GM21390 (cell line): ENCODE measurements around the gene B3GAT2.
A peak's percentile ranks its signal among the peaks of the same experiment; 100 is the strongest.

Experiments
- ATAC-seq: cut with Tn5 transposase; IDR thresholded peaks from one replicate; pipeline ENCODE4 v1.9.1; 2021; ENCODE audit not compliant: unreplicated experiment

The B3GAT2 gene

DNA sequence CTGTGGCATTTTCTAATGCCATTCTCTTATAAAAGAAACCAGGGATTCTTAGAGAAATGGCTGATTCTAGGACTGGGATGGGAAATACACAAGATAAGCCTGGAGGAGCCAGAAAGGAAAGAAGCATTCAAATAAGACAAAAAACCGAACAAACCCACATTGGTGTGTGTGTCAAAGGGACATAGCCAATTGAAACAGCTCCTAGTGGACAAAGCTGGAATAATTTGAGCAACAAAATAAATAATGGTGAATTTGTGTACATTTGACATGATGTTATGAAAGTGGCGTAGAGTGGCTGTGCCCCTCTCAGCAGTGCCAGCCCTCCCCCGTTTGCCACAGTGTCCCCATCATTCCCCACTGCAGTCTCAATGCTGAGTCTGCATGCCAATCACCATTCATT lies 55.5 kb downstream of the B3GAT2 start:
- ATAC-seq: no peak

GRCh38 chr6:70900047-70900446 lies 56.8 kb downstream of the B3GAT2 start:
- no peak for ATAC-seq

DNA sequence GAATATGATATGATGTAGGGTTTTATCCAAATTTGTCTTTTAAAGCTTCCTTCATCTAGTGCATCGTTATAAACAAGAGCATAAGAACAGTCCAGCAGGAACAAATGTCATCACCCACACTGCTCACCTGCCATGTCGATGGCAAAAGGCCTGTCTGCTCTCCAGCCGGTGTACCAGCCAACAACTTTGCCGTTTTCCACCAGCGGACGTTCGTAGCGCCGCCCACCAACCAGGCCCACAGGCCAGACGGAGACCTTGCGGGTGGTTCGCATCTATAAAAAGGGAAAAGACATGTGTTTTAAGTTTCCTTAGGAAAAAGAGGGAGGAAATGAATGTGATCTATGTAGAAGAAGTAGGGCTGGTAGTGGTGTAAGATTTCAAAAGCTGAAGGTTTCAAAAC lies 62.9 kb downstream of the B3GAT2 start:
- no peak for ATAC-seq

DNA sequence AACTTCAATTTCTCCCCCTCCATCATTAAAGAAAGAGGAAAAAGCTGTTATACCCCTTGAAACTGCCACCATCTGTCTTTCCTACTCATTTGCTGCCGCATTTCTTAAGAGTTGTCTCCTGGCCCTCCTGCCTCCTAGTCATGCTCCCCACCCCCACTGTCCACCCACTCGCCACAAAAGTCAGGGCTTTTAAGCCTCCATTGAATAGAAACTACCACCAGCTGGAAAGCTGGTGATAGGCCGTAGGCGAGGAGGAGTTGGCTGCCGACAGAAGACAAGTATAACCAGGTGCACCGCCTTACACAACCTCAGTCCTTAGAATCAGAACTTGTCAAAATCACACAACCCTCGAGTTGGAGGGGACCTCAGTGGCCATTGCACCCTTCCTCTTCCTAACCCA lies 67.6 kb downstream of the B3GAT2 start:
- ATAC-seq: no peak

DNA sequence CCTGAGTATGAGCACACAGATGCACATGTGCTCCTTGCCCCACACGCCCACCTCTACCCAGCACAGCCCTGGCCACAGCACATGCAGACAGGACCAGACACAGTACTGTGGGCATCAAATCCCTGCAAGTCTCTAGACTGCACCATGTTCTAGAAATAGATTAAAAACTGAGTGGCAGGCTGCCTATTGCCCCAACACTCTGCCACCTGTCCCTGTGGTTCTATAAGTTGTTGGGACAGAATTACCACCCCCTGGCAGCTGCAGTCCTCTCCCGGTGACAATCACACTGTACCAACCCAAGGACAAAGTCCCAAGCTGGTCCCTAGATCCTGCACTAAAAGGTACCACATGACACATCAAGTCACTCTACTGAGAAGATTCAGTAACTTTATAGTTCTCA lies 70.2 kb downstream of the B3GAT2 start:
- no peak for ATAC-seq

- no peak for ATAC-seq
Observed at GRCh38 chr6:70886071-70886470, 70.8 kb downstream of the B3GAT2 start.

- ATAC-seq: peak; percentile 81
Observed at GRCh38 chr6:70884074-70884983, 72.5 kb downstream of the B3GAT2 start.

- no peak for ATAC-seq
Observed at GRCh38 chr6:70879496-70879895, 77.4 kb downstream of the B3GAT2 start.

- ATAC-seq: no peak
Observed at GRCh38 chr6:70874181-70874913, 82.5 kb downstream of the B3GAT2 start.

GRCh38 chr6:70872469-70872868 lies 84.4 kb downstream of the B3GAT2 start:
- no peak for ATAC-seq

- no peak for ATAC-seq
Observed at GRCh38 chr6:70864401-70864800, 92.5 kb downstream of the B3GAT2 start.

DNA sequence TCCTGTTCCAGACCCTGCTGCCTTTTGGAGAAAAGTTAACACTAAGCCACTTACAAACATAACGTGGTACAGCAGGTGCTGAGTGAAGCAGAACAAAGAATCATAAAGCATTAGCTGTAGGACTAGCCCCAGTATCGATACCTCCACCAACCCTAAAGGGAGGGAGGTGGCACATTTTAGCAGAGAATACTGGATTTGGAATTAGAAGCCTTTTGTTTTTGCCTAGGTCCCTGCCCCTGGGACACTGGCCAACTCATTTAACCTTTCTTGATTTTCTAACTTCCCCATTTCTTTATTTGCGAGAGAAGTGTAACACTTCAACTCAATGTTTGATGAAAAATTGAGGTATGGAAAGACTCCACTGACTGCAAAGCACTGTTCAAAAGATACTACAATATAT lies 93.5 kb downstream of the B3GAT2 start:
- ATAC-seq: no peak

GRCh38 chr6:70860920-70861319 lies 95.9 kb downstream of the B3GAT2 start:
- ATAC-seq: no peak

- no peak for ATAC-seq
Observed at GRCh38 chr6:70860045-70860444, 96.8 kb downstream of the B3GAT2 start.

- peak; percentile 100 for ATAC-seq
Observed at GRCh38 chr6:70857387-70858077, 99.3 kb downstream of the B3GAT2 start.

- no peak for ATAC-seq
Observed at GRCh38 chr6:70852667-70853246, 104.1 kb downstream of the B3GAT2 start.

DNA sequence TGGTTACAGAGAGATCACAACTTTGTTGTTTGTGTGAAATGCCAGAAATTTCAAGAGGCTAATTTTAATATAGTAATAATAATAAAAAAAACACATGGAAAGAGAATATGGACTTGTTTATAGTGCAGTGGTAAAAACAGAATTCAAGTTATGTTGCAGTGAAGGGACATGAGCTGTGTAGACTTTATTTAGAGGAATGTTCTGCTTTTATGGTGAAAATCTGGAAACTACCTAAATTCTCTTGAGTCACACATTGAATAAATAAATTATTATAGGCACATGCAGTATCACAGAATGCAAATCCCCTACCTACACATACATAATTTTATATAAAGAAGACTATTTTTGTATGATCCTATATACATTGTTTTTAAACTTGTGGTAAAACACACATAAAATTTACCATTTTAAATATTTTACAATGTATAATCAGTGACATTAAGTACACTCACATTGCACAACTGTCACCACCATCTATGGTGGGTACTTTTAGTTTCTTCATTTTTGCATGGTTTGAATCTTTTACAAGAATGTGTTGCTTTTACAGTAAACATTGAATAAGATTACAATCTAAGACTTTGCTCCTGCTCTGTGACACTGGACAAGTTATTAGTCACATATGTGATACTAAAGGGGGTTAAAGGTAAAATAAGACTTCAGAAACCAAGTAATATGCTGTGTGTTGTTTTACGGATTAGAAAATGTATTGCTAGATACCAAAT lies 107.4 kb downstream of the B3GAT2 start:
- no peak for ATAC-seq

DNA sequence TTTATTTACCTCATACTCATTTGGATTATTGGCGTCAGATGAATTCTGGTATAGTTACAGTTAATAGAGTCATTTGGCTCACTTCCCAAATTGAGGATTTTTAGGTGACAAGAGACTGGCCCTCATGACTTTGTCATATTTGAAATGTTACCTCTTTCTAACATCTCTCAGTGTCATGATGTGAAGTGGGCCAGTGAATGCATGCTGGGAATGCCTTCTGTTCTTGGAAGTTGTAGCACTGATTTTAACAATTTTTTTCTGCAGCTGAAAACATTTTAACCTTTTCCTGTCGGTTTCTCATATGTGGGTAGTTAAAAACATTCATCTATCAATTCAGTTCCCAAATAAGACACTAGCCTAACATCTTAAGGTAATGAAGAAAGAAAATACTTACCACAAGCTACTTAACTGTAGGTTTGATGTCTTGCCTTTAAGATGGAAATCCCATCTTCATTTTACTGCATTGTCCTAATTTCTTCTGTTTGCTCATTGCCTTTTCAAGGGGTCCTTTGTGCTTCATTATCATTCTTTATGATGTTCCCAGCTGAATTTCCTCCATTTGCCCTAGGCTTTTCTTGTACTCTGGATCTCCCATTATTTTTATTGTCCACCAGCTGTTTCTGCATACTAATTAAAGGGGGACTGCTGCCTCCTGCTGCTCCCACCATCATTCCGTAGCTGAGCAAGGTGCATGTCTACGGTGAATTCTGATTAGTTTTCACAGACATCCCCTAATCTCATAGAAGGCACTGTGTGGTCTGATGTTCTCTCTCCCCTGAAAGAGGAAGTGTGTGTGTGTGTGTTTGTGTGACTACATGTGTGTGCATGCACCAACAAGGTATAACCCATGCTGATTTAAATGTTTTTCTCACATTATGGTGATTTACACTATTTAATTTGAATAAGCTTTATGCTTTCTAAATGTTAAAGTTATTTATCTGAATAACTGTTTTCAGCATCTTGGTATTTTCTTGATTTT lies 109.5 kb downstream of the B3GAT2 start:
- ATAC-seq: no peak

- no peak for ATAC-seq
Observed at GRCh38 chr6:70846207-70846835, 110.5 kb downstream of the B3GAT2 start.
